ENCODE results near the gene DDX42. TPM values are rescaled to one million over a fixed set of nuclear protein-coding genes. Genes with fewer than 3 reads are reported as not detected.
A peak's percentile ranks its signal among the peaks of the same experiment; 100 is the strongest.

DDX42 gene
- total and polyA plus RNA-seq, 4 donors, result 90.1 to 114 (median 107) TPM

DNA sequence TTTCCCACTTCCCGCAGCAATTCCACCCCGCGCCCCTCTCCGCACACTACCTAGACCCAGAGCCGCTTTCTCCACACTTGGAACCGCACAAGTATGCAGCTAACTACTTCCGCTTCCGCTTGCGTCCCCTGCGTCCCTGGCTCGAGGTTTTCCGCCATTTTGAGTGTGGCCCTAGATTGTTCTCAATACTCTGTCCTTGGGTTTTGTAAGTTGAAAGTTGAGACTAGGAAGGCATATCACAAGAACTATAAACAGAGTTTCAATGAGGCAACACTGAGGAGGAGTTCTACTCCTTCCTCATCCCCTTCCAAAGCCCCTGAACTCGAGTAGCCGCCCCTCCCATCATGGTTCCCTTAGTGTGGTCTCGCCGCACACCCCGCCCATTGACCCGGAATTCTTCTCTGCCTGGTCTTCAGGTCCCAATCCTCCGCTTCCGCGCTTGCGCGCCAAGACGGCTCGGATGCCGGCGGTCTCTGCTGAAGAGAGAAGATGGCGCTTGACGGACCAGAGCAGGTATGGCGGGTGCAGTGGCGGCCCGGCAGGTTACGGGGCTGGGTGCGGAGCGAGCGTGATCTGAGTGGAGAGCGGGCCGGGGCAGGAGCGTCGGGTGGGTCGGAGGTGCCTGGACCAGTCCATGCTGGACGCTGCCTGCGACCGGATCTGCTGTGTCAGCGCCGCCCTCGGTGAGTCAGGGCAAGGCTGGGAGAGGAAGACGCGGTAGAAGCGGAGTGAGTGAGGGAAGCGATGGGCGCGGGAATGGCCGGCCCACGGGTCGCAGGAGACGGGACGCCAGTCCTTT is 53.2 kb downstream of the DDX42 start, which contains the start of the genes FTSJ3 and PSMC5:
TSS of gene FTSJ3 (minus strand) at position 662 of the 799 bp plus-strand sequence. CDS start 761 bp downstream, outside the sequence.
TSS of gene PSMC5 (plus strand) at position 430 of the 799 bp plus-strand sequence. CDS start at position 490, 60 bp downstream.
- H3K36me3 ChIP-seq (ENCODE audit: control insufficient read depth, insufficient read depth, low read length), result peaks cover 64% of the 10 kb centered on the region
- peak; percentile 94 to 99 (median 97) for DNase-seq (ENCODE audit: low read depth in 4 of 6, low spot score in 6 of 6)
- no peaks in the 10 kb centered on the region for H3K9me3 ChIP-seq (ENCODE audit: control insufficient read depth, insufficient read depth, low read length)
- H3K27ac ChIP-seq (ENCODE audit: low read depth, low read length), result peak within 1 kb of the TSS; percentile 91
- no peaks in the 10 kb centered on the region for H3K27me3 ChIP-seq (ENCODE audit: control insufficient read depth, insufficient read depth, low read length)
- whole genome bisulfite sequencing (ENCODE audit: insufficient coverage), result under 1% methylated on average over 52 of the region's 58 CpGs
- H3K4me1 ChIP-seq (ENCODE audit: control insufficient read depth, insufficient read depth, low read length), result peaks cover 9% of the 10 kb centered on the region
- H3K4me3 ChIP-seq (ENCODE audit: low read depth, low read length), result peak within 1 kb of the TSS; percentile 93

DNA sequence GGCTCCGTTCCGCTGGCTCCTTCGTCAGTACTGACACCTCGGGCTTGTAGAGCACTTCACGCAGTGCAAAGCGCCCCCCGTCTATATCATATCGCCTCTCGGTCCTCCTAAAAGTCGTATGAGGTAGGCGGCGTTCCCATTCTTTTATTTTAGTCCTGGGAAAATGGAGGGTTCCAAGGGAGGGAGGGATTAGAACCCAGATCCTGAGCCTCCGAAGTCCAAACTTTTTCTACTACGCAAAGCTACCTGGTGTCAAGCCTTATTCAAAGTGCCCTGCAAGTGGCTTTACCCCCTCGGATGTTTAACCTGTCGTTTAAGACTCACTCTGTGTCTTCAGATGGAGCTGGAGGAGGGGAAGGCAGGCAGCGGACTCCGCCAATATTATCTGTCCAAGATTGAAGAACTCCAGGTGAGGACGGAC is 53.8 kb downstream of the DDX42 start:
- Histone ChIP-seq H3K4me3 (ENCODE audit: low read depth, low read length) (peak overlapping the region; percentile 93), H3K9me3 (ENCODE audit: control insufficient read depth, insufficient read depth, low read length) (no peaks in the 10 kb centered on the region), H3K27ac (ENCODE audit: low read depth, low read length) (peak overlapping the region; percentile 91), H3K27me3 (ENCODE audit: control insufficient read depth, insufficient read depth, low read length) (no peaks in the 10 kb centered on the region), H3K36me3 (ENCODE audit: control insufficient read depth, insufficient read depth, low read length) (peaks cover 65% of the 10 kb centered on the region), H3K4me1 (ENCODE audit: control insufficient read depth, insufficient read depth, low read length) (peaks cover 9% of the 10 kb centered on the region)
- 0% methylated on average over 5 of the region's 19 CpGs for WGBS (ENCODE audit: insufficient coverage)
- no peak for DNase-seq (ENCODE audit: low read depth in 4 of 6, low spot score in 6 of 6)

- peaks cover 65% of the 10 kb centered on the region for H3K36me3 ChIP-seq (ENCODE audit: control insufficient read depth, insufficient read depth, low read length)
- WGBS (ENCODE audit: insufficient coverage), result 100% methylated on average over 1 of the region's 3 CpGs
- no peak overlapping the region for H3K27ac ChIP-seq (ENCODE audit: low read depth, low read length)
- no peaks in the 10 kb centered on the region for H3K9me3 ChIP-seq (ENCODE audit: control insufficient read depth, insufficient read depth, low read length)
- H3K27me3 ChIP-seq (ENCODE audit: control insufficient read depth, insufficient read depth, low read length), result no peaks in the 10 kb centered on the region
- DNase-seq (ENCODE audit: low read depth in 4 of 6, low spot score in 6 of 6), result no peak
- peaks cover 9% of the 10 kb centered on the region for H3K4me1 ChIP-seq (ENCODE audit: control insufficient read depth, insufficient read depth, low read length)
- H3K4me3 ChIP-seq (ENCODE audit: low read depth, low read length), result no peak overlapping the region
Measured at GRCh38 chr17:63828936-63829335, 55.0 kb downstream of the DDX42 start.

GRCh38 chr17:63830278-63830677 is 56.3 kb downstream of the DDX42 start:
- H3K27ac ChIP-seq (ENCODE audit: low read depth, low read length), result no peak overlapping the region
- no peaks in the 10 kb centered on the region for H3K27me3 ChIP-seq (ENCODE audit: control insufficient read depth, insufficient read depth, low read length)
- 100% methylated on average over 1 of the region's 5 CpGs for whole genome bisulfite sequencing (ENCODE audit: insufficient coverage)
- H3K4me3 ChIP-seq (ENCODE audit: low read depth, low read length), result no peak overlapping the region
- peaks cover 65% of the 10 kb centered on the region for H3K36me3 ChIP-seq (ENCODE audit: control insufficient read depth, insufficient read depth, low read length)
- H3K9me3 ChIP-seq (ENCODE audit: control insufficient read depth, insufficient read depth, low read length), result no peaks in the 10 kb centered on the region
- DNase-seq (ENCODE audit: low read depth in 4 of 6, low spot score in 6 of 6), result no peak
- H3K4me1 ChIP-seq (ENCODE audit: control insufficient read depth, insufficient read depth, low read length), result peaks cover 15% of the 10 kb centered on the region

GRCh38 chr17:63830904-63831491 is 57.0 kb downstream of the DDX42 start:
- DNase-seq (ENCODE audit: low read depth in 4 of 6, low spot score in 6 of 6), result no peak
- Histone ChIP-seq H3K27ac (ENCODE audit: low read depth, low read length) (no peak overlapping the region), H3K27me3 (ENCODE audit: control insufficient read depth, insufficient read depth, low read length) (no peaks in the 10 kb centered on the region), H3K36me3 (ENCODE audit: control insufficient read depth, insufficient read depth, low read length) (peaks cover 69% of the 10 kb centered on the region), H3K4me3 (ENCODE audit: low read depth, low read length) (no peak overlapping the region), H3K9me3 (ENCODE audit: control insufficient read depth, insufficient read depth, low read length) (no peaks in the 10 kb centered on the region), H3K4me1 (ENCODE audit: control insufficient read depth, insufficient read depth, low read length) (peaks cover 15% of the 10 kb centered on the region)
- 80% methylated on average over 10 of the region's 15 CpGs for WGBS (ENCODE audit: insufficient coverage)

DNA sequence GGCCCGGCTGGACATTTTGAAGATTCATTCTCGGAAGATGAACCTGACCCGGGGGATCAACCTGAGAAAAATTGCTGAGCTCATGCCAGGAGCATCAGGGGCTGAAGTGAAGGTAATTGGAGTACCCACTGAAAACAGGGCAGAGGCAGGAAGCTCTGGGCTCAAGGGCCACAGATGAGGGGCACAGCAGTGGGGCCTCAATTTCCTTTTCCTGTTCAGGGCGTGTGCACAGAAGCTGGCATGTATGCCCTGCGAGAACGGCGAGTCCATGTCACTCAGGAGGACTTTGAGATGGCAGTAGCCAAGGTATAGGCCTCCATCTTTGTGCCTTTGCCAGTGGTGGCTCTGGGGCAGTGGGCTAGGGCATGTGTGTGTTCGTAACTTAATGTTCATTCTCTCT is 57.5 kb downstream of the DDX42 start:
- 91% methylated on average over 3 of the region's 8 CpGs for WGBS (ENCODE audit: insufficient coverage)
- no peak for DNase-seq (ENCODE audit: low read depth in 4 of 6, low spot score in 6 of 6)
- no peaks in the 10 kb centered on the region for H3K27me3 ChIP-seq (ENCODE audit: control insufficient read depth, insufficient read depth, low read length)
- peaks cover 73% of the 10 kb centered on the region for H3K36me3 ChIP-seq (ENCODE audit: control insufficient read depth, insufficient read depth, low read length)
- no peak overlapping the region for H3K4me3 ChIP-seq (ENCODE audit: low read depth, low read length)
- peaks cover 11% of the 10 kb centered on the region for H3K4me1 ChIP-seq (ENCODE audit: control insufficient read depth, insufficient read depth, low read length)
- no peak overlapping the region for H3K27ac ChIP-seq (ENCODE audit: low read depth, low read length)
- H3K9me3 ChIP-seq (ENCODE audit: control insufficient read depth, insufficient read depth, low read length), result no peaks in the 10 kb centered on the region

DNA sequence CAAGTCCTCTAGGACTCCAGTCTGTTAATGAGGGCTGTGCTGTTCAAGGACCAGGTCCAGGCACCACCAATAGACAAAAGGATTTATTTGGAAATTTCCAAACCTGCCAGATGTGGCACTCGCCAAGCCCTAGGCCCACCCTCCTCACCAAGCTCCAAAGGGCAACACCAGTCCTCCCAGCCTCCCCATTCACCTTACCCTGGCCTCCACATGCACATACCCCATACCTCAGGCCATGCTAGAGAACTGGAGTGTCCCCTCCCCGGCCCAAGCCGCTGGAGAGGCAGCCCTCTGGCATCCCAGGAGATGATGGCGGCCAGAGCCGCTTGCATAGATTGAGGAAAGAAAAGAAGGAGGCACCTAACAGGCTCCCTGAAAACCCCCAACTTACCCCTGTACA is 58.0 kb downstream of the DDX42 start:
- Histone ChIP-seq H3K27ac (ENCODE audit: low read depth, low read length) (no peak overlapping the region), H3K4me1 (ENCODE audit: control insufficient read depth, insufficient read depth, low read length) (peaks cover 14% of the 10 kb centered on the region), H3K27me3 (ENCODE audit: control insufficient read depth, insufficient read depth, low read length) (no peaks in the 10 kb centered on the region), H3K4me3 (ENCODE audit: low read depth, low read length) (no peak overlapping the region), H3K36me3 (ENCODE audit: control insufficient read depth, insufficient read depth, low read length) (peaks cover 78% of the 10 kb centered on the region), H3K9me3 (ENCODE audit: control insufficient read depth, insufficient read depth, low read length) (no peaks in the 10 kb centered on the region)
- DNase-seq (ENCODE audit: low read depth in 4 of 6, low spot score in 6 of 6), result no peak
- 86% methylated on average over 1 of the region's 5 CpGs for WGBS (ENCODE audit: insufficient coverage)

GRCh38 chr17:63832455-63832854 is 58.5 kb downstream of the DDX42 start:
- 71% methylated on average over 2 of the region's 2 CpGs for WGBS (ENCODE audit: insufficient coverage)
- Histone ChIP-seq H3K4me1 (ENCODE audit: control insufficient read depth, insufficient read depth, low read length) (peaks cover 18% of the 10 kb centered on the region), H3K36me3 (ENCODE audit: control insufficient read depth, insufficient read depth, low read length) (peaks cover 82% of the 10 kb centered on the region), H3K27me3 (ENCODE audit: control insufficient read depth, insufficient read depth, low read length) (no peaks in the 10 kb centered on the region), H3K4me3 (ENCODE audit: low read depth, low read length) (no peak overlapping the region), H3K27ac (ENCODE audit: low read depth, low read length) (no peak overlapping the region), H3K9me3 (ENCODE audit: control insufficient read depth, insufficient read depth, low read length) (no peaks in the 10 kb centered on the region)
- no peak for DNase-seq (ENCODE audit: low read depth in 4 of 6, low spot score in 6 of 6)

- no peak for DNase-seq (ENCODE audit: low read depth in 4 of 6, low spot score in 6 of 6)
- H3K27me3 ChIP-seq (ENCODE audit: control insufficient read depth, insufficient read depth, low read length), result no peaks in the 10 kb centered on the region
- H3K4me3 ChIP-seq (ENCODE audit: low read depth, low read length), result no peak overlapping the region
- H3K27ac ChIP-seq (ENCODE audit: low read depth, low read length), result no peak overlapping the region
- 95% methylated on average over 14 of the region's 14 CpGs for WGBS (ENCODE audit: insufficient coverage)
- no peaks in the 10 kb centered on the region for H3K9me3 ChIP-seq (ENCODE audit: control insufficient read depth, insufficient read depth, low read length)
- H3K4me1 ChIP-seq (ENCODE audit: control insufficient read depth, insufficient read depth, low read length), result peaks cover 22% of the 10 kb centered on the region
- peaks cover 90% of the 10 kb centered on the region for H3K36me3 ChIP-seq (ENCODE audit: control insufficient read depth, insufficient read depth, low read length)
Measured at GRCh38 chr17:63833026-63833740, 59.2 kb downstream of the DDX42 start.
